Measurements from ENCODE around the gene KIF2C. TPM values are rescaled to one million over a fixed set of nuclear protein-coding genes. Genes with fewer than 3 reads are reported as not detected.

KIF2C gene
- total RNA-seq (2021; ENCODE audit: unreplicated experiment) (69.4 TPM), Bru-seq, nascent RNA (percentile 84 among the genes with signal in this experiment), BruChase-seq, experiment 1, labeled RNA remaining after a 2-hour chase (percentile 87 among the genes with signal in this experiment), BruChase-seq, experiment 2, labeled RNA remaining after a 6-hour chase (percentile 91 among the genes with signal in this experiment)
- polyA plus RNA-seq (2012; ENCODE audit: insufficient read length): 24.7 TPM
- long read RNA-seq, transcript KIF2C-202 (21 exons, 2,879 nt): major isoform, 68 of 118 reads
- long read RNA-seq, partial matches to known transcripts: 24 of 118 reads
- long read RNA-seq, other reads (novel, unspliced or antisense): 26 of 118 reads

- in situ Hi-C loops (cut with HindIII; ENCODE audit: low pct_unique_long_range_greater_than_20kb, low sequenced_read_pairs): no loop called here
Observed at GRCh38 chr1:44739307-44740178, at the start of gene KIF2C. KIF2C (plus strand) TSS chr1:44739837; CDS start chr1:44739933, 96 bp downstream.

More at GRCh38 chr1:44739307-44740178, at the start of gene KIF2C:
- BruUV-seq (replicated peaks): no TSS peak
- H3K4me1 ChIP-seq (ENCODE audit: control insufficient read depth, insufficient read depth, low read length): peaks cover 7% of the 10 kb centered on the region; the same call in 1 of the 2 replicates
- no peaks in the 10 kb centered on the region for H3K36me3 ChIP-seq (ENCODE audit: control insufficient read depth, insufficient read depth, low read length)
- TF ChIP-seq POLR2AphosphoS5 (IDR thresholded peaks at IDR 0.05; ENCODE audit: low read depth, low read length) (peak; percentile 93), SIN3A (IDR thresholded peaks at IDR 0.05; ENCODE audit: borderline replicate concordance, insufficient read depth, low read depth, low read length) (peak; percentile 97), CTCF (IDR thresholded peaks at IDR 0.05) (no peak), REST (IDR thresholded peaks at IDR 0.05; ENCODE audit: insufficient read depth in 1 of 2, low read depth in 2 of 2, low read length in 1 of 2) (no peak), TCF7L2 (IDR thresholded peaks at IDR 0.05; ENCODE audit: low read depth, low read length) (peak; percentile 36; the same call in 1 of the 2 replicates)
- H3K4me3 ChIP-seq (ENCODE audit: low read depth in 2 of 2, low read length in 2 of 2): peak within 1 kb of the TSS; percentile 80 to 93
- peak within 1 kb of the TSS; percentile 95 for H3K27ac ChIP-seq (ENCODE audit: low read length)
- ATAC-seq (peak; percentile 99), DNase-seq (ENCODE audit: low read depth, low spot score) (peak; percentile 94)
- intact Hi-C loops (cut with micrococcal nuclease; ENCODE audit: unreplicated experiment): loop anchor here (10.0 kb wide), 1 partner anchor 75 kb away; no protein-coding TSS in a partner anchor
- ChIA-PET POLR2A (no interaction called here), CTCF (no interaction called here)
- no peaks in the 10 kb centered on the region for H3K27me3 ChIP-seq (ENCODE audit: control insufficient read depth, insufficient read depth, low read length)
- H3K9me3 ChIP-seq (ENCODE audit: control insufficient read depth, insufficient read depth, low read depth, low read length): no peaks in the 10 kb centered on the region

All from Panc1 (cell line).